ENCODE measurements around the gene NDUFA9. TPM values are rescaled to one million over a fixed set of nuclear protein-coding genes. Genes with fewer than 3 reads are reported as not detected.

NDUFA9 gene
- total and polyA plus RNA-seq, 8 donors, result 21.1 to 48.6 (median 36.1) TPM

DNA sequence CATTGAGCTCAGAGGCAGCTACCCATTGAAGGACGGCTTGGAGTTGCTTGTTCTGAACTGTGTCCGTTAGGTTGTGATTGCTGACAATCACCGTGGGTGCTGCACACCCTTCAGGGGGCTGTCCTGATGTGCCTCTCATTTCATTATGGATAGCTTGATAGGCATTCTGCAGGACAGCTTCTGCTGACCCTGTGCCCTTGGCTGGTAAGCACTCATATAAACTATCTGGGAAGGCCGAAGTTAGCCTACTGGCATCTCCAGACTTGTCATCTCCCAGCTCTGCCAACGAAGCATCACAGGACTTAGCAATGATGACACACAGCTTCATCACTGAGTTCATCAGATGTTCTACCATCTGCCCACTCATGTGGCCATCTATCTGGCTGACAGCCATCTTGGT, 22.4 kb upstream of the NDUFA9 start:
- 85 to 86% methylated on average over 5 of the region's 5 CpGs for WGBS, 2 donors
- H3K36me3 ChIP-seq, result no peaks in the 10 kb centered on the region
- FAIRE-seq (no peak), ATAC-seq (no peak), DNase-seq (no peak)
- no peaks in the 10 kb centered on the region for H3K4me1 ChIP-seq
- no peaks in the 10 kb centered on the region for H3K27me3 ChIP-seq
- TF ChIP-seq, protein P1, sequence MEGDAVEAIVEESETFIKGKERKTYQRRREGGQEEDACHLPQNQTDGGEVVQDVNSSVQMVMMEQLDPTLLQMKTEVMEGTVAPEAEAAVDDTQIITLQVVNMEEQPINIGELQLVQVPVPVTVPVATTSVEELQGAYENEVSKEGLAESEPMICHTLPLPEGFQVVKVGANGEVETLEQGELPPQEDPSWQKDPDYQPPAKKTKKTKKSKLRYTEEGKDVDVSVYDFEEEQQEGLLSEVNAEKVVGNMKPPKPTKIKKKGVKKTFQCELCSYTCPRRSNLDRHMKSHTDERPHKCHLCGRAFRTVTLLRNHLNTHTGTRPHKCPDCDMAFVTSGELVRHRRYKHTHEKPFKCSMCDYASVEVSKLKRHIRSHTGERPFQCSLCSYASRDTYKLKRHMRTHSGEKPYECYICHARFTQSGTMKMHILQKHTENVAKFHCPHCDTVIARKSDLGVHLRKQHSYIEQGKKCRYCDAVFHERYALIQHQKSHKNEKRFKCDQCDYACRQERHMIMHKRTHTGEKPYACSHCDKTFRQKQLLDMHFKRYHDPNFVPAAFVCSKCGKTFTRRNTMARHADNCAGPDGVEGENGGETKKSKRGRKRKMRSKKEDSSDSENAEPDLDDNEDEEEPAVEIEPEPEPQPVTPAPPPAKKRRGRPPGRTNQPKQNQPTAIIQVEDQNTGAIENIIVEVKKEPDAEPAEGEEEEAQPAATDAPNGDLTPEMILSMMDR (IDR thresholded peaks at IDR 0.05), result no peak
- H3K4me3 ChIP-seq, result no peak overlapping the region
- H3K27ac ChIP-seq, result no peak overlapping the region
- intact Hi-C loops (cut with DNase I), result no loop called here
- no peaks in the 10 kb centered on the region for H3K9me3 ChIP-seq

DNA sequence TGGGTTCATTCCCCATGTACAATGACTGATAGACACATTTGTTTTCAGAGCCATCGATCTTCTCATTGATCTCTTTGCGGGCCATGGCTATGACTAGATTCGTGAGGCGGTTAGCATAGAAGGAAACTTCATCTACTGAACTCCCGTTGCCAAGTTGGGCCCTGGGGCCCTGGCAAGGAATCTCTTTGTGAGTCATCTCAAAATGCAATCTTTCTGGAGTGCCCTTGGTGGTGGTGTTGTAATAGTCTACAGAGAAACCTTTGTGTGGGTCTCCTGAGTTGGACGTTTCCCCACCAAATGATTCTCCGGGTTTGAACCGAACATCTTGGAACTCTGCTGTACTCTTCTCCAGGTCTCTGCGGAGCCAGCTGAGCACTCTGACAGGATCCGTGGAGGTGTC, 20.5 kb upstream of the NDUFA9 start:
- Histone ChIP-seq H3K4me1 (no peaks in the 10 kb centered on the region), H3K27ac (no peak overlapping the region), H3K27me3 (no peaks in the 10 kb centered on the region), H3K4me3 (no peak overlapping the region), H3K9me3 (no peaks in the 10 kb centered on the region), H3K36me3 (no peaks in the 10 kb centered on the region)
- TF ChIP-seq, protein P1 (IDR thresholded peaks at IDR 0.05), result no peak
- FAIRE-seq (no peak), ATAC-seq (no peak), DNase-seq (no peak)
- WGBS, 2 donors, result 90% methylated on average over 10 of the region's 10 CpGs
- intact Hi-C loops (cut with DNase I), result no loop called here

DNA sequence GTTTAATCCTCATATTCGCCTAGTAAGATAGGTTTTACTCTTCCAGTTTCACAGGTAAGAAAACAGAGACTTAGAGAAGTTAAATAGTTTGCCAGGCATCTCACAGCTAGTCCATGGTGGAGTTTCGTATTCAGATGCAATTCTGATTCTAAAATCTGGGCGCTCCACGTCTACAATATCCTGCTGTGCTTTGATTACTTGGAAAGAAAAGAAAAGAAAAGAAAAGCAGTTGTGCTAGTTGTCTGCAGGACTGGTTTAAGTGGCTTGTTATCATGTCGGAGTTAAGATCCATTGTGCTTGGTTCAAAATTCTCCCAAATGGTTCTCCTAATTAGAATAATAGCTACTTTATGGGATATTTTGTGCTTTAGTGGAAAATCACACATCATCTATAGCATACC, 18.7 kb upstream of the NDUFA9 start:
- H3K9me3 ChIP-seq, result no peaks in the 10 kb centered on the region
- H3K27me3 ChIP-seq, result no peaks in the 10 kb centered on the region
- TF ChIP-seq, protein P1 (IDR thresholded peaks at IDR 0.05), result no peak
- WGBS, 2 donors, result 71 to 81% methylated on average over 5 of the region's 5 CpGs
- H3K36me3 ChIP-seq, result no peaks in the 10 kb centered on the region
- H3K27ac ChIP-seq, result no peak overlapping the region
- intact Hi-C loops (cut with DNase I), result no loop called here
- H3K4me3 ChIP-seq, result no peak overlapping the region
- no peak for DNase-seq
- no peak for ATAC-seq
- no peaks in the 10 kb centered on the region for H3K4me1 ChIP-seq
- FAIRE-seq, result no peak

DNA sequence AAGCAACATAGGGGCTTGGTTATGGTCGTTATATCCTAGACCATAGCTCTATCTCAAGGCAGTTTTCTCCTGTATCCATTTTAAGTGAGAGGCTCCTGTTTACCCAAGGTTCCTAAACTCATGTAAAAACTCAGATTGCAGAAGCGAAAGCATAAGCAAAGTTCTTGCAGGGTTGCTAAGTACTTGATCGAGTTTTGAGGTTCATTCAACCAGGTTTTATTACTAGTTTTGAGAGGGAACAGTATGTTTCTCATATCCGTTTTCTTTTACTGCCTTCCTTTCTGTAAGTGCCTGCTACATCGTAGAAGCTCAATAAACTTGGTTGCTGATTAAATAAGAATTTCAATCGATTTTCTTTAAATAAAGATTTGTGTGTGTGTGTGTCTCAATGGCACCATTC, 5.2 kb upstream of the NDUFA9 start:
- Histone ChIP-seq H3K27ac (no peak overlapping the region), H3K9me3 (no peaks in the 10 kb centered on the region), H3K36me3 (no peaks in the 10 kb centered on the region), H3K4me3 (no peak overlapping the region), H3K27me3 (no peaks in the 10 kb centered on the region), H3K4me1 (peaks cover 0 to 11% (median 0%) of the 10 kb centered on the region in 3 donors)
- 73% methylated on average over 6 of the region's 6 CpGs for WGBS, 2 donors
- TF ChIP-seq, protein P1 (IDR thresholded peaks at IDR 0.05), result no peak
- no peak for DNase-seq
- no peak for ATAC-seq
- intact Hi-C loops (cut with DNase I), result no loop called here
- FAIRE-seq, result no peak

DNA sequence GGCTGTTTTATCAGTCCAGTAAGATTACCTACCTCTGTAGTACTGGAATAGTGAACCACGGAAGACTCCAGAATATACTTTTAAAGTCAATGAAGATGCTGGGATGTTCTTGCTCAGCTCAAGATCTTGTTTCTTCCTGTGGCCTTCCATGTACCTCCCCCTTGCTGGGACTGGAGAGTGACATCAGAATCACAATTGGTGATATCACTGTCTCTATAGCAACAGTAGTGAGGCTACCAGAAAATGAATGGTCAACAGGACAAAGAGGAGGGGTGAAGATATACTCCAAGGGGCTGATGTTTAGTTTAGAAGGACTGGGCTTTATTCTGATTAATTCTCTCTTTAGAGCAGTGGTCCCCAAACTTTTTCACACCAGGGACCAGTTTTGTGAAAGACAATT, 3.9 kb upstream of the NDUFA9 start:
- no peak for DNase-seq
- Histone ChIP-seq H3K27me3 (no peaks in the 10 kb centered on the region), H3K27ac (no peak overlapping the region), H3K9me3 (no peaks in the 10 kb centered on the region), H3K4me3 (no peak overlapping the region), H3K4me1 (peaks cover 4 to 16% (median 5%) of the 10 kb centered on the region in 3 donors), H3K36me3 (no peaks in the 10 kb centered on the region)
- intact Hi-C loops (cut with DNase I), result no loop called here
- TF ChIP-seq, protein P1 (IDR thresholded peaks at IDR 0.05), result no peak
- 91 to 96% methylated on average over 1 of the region's 1 CpG for WGBS, 2 donors
- no peak for ATAC-seq
- no peak for FAIRE-seq

Measured in pancreas (tissue), 10 donors.